Left ventricle myocardium inferior (tissue), 1 donor: ENCODE results near the gene PGS1. TPM values are rescaled to one million over a fixed set of nuclear protein-coding genes. Genes with fewer than 3 reads are reported as not detected.

Experiments used
- DNase-seq: peaks from one replicate; pipeline ENCODE4 v3.0.0-alpha.2; 2020
- H3K27ac ChIP-seq: fragments of 200-600 bp; replicated peaks from 2 replicates; pipeline ENCODE4 v1.8.0; 2021
- H3K27me3 ChIP-seq: fragments of 200-600 bp; 2 replicates; pipeline ENCODE4 v1.8.0; 2021; ENCODE audit warnings: low read depth
- H3K36me3 ChIP-seq: fragments of 200-600 bp; 2 replicates; pipeline ENCODE4 v1.8.0; 2021
- H3K4me1 ChIP-seq: fragments of 200-600 bp; 2 replicates; pipeline ENCODE4 v1.8.0; 2021
- H3K4me3 ChIP-seq: fragments of 200-600 bp; 2 replicates; pipeline ENCODE4 v1.8.0; 2021; ENCODE audit warnings: mild to moderate bottlenecking, moderate library complexity
- H3K9me3 ChIP-seq: fragments of 200-600 bp; replicated peaks from 2 replicates; pipeline ENCODE4 v1.8.0; 2021
- CTCF ChIP-seq: fragments of 200-600 bp; IDR thresholded peaks from 2 replicates; pipeline ENCODE4 v1.8.0; 2021; ENCODE audit warnings: antibody characterized with exemption, mild to moderate bottlenecking, borderline replicate concordance
- intact Hi-C: fragments of 100-400 bp; cut with micrococcal nuclease; formaldehyde crosslinking; loops from one replicate; pipeline ENCODE4 v1.11.0; 2022
- total RNA-seq: library from RNA; stranded (reverse); fragmentation: NEBNext Ultra II Directional; extraction: Animal tissue kit (Norgen Biotek cat#: 25700); gene quantifications from one replicate; pipeline ENCODE4 v1.2.1, GENCODE V29; 2021
- donor health status: DM: no; HTN: yes; CAD: no; lungs with severe emphysema.

Gene PGS1
- total RNA-seq, 1 donor from 2014 or later: 17.1 TPM

GRCh38 chr17:78419970-78420815 lies 41.7 kb downstream of the PGS1 start:
- peak; percentile 41 for DNase-seq
- Histone ChIP-seq H3K4me3 (no peak overlapping the region), H3K27ac (peak overlapping the region; percentile 57), H3K4me1 (peaks cover 79% of the 10 kb centered on the region), H3K36me3 (peaks cover 35% of the 10 kb centered on the region), H3K27me3 (no peaks in the 10 kb centered on the region), H3K9me3 (no peaks in the 10 kb centered on the region)
- intact Hi-C loops: loop anchor here (5.0 to 10.0 kb wide), 3 partner anchors 55 to 165 kb away; partner anchors contain the start of gene SOCS3
- TF ChIP-seq CTCF: no peak

GRCh38 chr17:78421084-78421533 lies 42.7 kb downstream of the PGS1 start:
- Histone ChIP-seq H3K36me3 (peaks cover 44% of the 10 kb centered on the region), H3K4me1 (peaks cover 74% of the 10 kb centered on the region), H3K9me3 (no peaks in the 10 kb centered on the region), H3K4me3 (no peak overlapping the region), H3K27ac (peak overlapping the region; percentile 57), H3K27me3 (no peaks in the 10 kb centered on the region)
- TF ChIP-seq CTCF: no peak
- no peak for DNase-seq
- intact Hi-C loops: loop anchor here (5.0 to 10.0 kb wide), 3 partner anchors 56 to 166 kb away; partner anchors contain the start of gene SOCS3

- Histone ChIP-seq H3K27me3 (no peaks in the 10 kb centered on the region), H3K4me1 (peaks cover 74% of the 10 kb centered on the region), H3K36me3 (peaks cover 50% of the 10 kb centered on the region), H3K27ac (peak overlapping the region; percentile 27), H3K9me3 (no peaks in the 10 kb centered on the region), H3K4me3 (no peak overlapping the region)
- DNase-seq: peak; percentile 76
- intact Hi-C loops: loop anchor here (5.0 to 10.0 kb wide), 3 partner anchors 57 to 167 kb away; partner anchors contain the start of gene SOCS3
- TF ChIP-seq CTCF: peak; percentile 100
Measured at GRCh38 chr17:78421534-78422266, 43.3 kb downstream of the PGS1 start.

DNA sequence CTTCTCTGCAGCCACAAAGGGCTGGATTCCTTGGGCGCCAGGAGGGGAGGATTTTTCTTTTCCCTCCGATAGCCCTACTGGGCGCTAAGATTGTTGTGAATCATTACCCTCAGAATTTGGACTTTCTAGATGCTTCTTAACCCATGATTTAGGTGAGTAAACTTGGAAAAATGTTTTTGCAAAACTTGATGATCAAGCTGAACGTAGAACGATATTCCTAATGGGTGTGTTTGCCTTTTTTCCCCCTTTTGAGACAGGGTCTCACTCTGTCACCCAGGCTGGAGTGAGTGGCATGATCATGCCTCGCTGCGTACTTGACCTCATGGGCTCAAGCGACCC lies 43.8 kb downstream of the PGS1 start:
- Histone ChIP-seq H3K27me3 (no peaks in the 10 kb centered on the region), H3K4me1 (peaks cover 70% of the 10 kb centered on the region), H3K36me3 (peaks cover 55% of the 10 kb centered on the region), H3K4me3 (no peak overlapping the region), H3K9me3 (no peaks in the 10 kb centered on the region), H3K27ac (no peak overlapping the region)
- TF ChIP-seq CTCF: peak; percentile 4
- DNase-seq: no peak
- intact Hi-C loops: loop anchor here (5.0 to 10.0 kb wide), 3 partner anchors 57 to 167 kb away; partner anchors contain the start of gene SOCS3

DNA sequence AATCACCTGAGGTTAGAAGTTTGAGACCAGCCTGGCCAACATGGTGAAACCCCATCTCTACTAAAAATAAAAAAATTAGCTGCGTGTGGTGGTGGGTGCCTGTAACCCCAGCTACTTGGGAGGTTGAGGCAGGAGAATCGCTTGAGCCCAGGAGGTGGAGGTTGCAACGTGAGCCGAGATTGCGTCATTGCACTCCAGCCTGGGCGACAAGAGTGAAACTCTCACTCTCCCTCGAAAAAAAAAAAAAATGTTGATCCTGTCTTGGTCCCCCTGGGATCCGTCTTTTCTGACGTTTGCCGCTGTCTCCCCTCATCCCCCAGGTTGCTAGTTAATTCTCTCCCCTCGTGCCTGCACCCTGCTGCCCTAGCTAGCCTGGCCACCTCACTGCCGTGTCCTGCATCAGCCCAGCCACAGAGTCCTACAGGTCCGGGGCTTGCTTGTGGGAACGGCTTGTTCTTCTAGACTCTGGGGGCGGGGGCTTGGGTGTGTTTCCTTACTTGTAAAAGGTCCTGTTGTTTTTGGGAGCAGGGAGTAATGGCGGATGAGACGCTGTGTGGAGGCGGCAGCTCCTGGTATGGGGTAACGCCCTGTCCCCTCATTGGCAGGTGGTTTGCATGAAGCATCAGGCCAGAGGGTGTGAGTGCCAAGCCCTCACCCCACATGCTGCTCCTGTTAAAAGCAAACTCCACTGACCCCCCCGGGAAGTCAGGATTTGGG lies 44.6 kb downstream of the PGS1 start:
- intact Hi-C loops: loop anchor here (5.0 to 10.0 kb wide), 3 partner anchors 58 to 168 kb away; partner anchors contain the start of gene SOCS3
- no peak overlapping the region for H3K27ac ChIP-seq

More for the DNA sequence above, 44.6 kb downstream of the PGS1 start:
- Histone ChIP-seq H3K36me3 (peaks cover 63% of the 10 kb centered on the region), H3K9me3 (no peaks in the 10 kb centered on the region), H3K27me3 (no peaks in the 10 kb centered on the region), H3K4me3 (no peak overlapping the region), H3K4me1 (peaks cover 62% of the 10 kb centered on the region)
- TF ChIP-seq CTCF: no peak
- DNase-seq: no peak
